WTC11 (cell line): ENCODE results near the gene FKBP10. TPM values are rescaled to one million over a fixed set of nuclear protein-coding genes. Genes with fewer than 3 reads are reported as not detected.

ENCODE experiments used
- ATAC-seq: fragments of 200-7000 bp; cut with Tn5 transposase; 2 replicates; pipeline ENCODE4 v1.10.0; 2021; ENCODE audit warnings: mild to moderate bottlenecking, moderate library complexity
- CTCF ChIA-PET: fragments of 300-600 bp; sonication (Branson Sonifier 250); formaldehyde crosslinking; loops from one replicate; lab custom pipeline; 2021; ENCODE audit warnings: antibody characterized with exemption; lab: Charles Lee
- POLR2A ChIA-PET: fragments of 350-600 bp; sonication (Branson Sonifier 250); formaldehyde crosslinking; loops from one replicate; lab custom pipeline; 2021; ENCODE audit warnings: antibody characterized with exemption; lab: Charles Lee
- DNase-seq: peaks from one replicate; pipeline ENCODE4 v3.0.0; 2021; ENCODE audit warnings: low spot score
- H3K27ac Mint-ChIP-seq: 2 replicates; pipeline ENCODE4 v1.8.0; 2021; ENCODE audit warnings: mixed read lengths
- H3K27me3 Mint-ChIP-seq: 2 replicates; pipeline ENCODE4 v1.8.0; 2021; ENCODE audit warnings: low read depth, mild to moderate bottlenecking, moderate library complexity, mixed read lengths
- H3K36me3 Mint-ChIP-seq: 2 replicates; pipeline ENCODE4 v1.8.0; 2021; ENCODE audit warnings: mixed read lengths
- H3K4me1 Mint-ChIP-seq: 2 replicates; pipeline ENCODE4 v1.8.0; 2022; ENCODE audit warnings: mixed read lengths
- H3K4me3 Mint-ChIP-seq: 2 replicates; pipeline ENCODE4 v1.8.0; 2021; ENCODE audit warnings: mild to moderate bottlenecking, moderate library complexity, mixed read lengths
- H3K9me3 Mint-ChIP-seq: 2 replicates; pipeline ENCODE4 v1.8.0; 2021; ENCODE audit warnings: mixed read lengths
- ATF1 ChIP-seq: sonication (generic); formaldehyde crosslinking; IDR thresholded peaks from 2 replicates; pipeline ENCODE4 v1.8.1; 2023; ENCODE audit warnings: mild to moderate bottlenecking, moderate library complexity, missing genetic modification reagents
- CBFB ChIP-seq: sonication (generic); formaldehyde crosslinking; IDR thresholded peaks from 2 replicates; pipeline ENCODE4 v1.8.1; 2022; ENCODE audit warnings: mild to moderate bottlenecking, low read depth, missing genetic modification reagents
- FOXK1 ChIP-seq: sonication (generic); formaldehyde crosslinking; IDR thresholded peaks from 2 replicates; pipeline ENCODE4 v1.8.0; 2022; ENCODE audit warnings: mild to moderate bottlenecking, moderate library complexity, missing genetic modification reagents
- JUN ChIP-seq: sonication (generic); formaldehyde crosslinking; IDR thresholded peaks from 2 replicates; pipeline ENCODE4 v1.8.0; 2023; ENCODE audit warnings: mild to moderate bottlenecking, missing genetic modification reagents
- NFATC4 ChIP-seq: fragments of 250-450 bp; sonication (Bioruptor Pico); IDR thresholded peaks from 2 replicates; pipeline ENCODE4 v1.9.0; 2021; ENCODE audit warnings: mild to moderate bottlenecking
- NFYB ChIP-seq: sonication (generic); formaldehyde crosslinking; conservative IDR thresholded peaks from 2 replicates; pipeline ENCODE4 v1.8.0; 2022; ENCODE audit warnings: low read depth, missing genetic modification reagents
- SMAD4 ChIP-seq: sonication (generic); formaldehyde crosslinking; IDR thresholded peaks from 2 replicates; pipeline ENCODE4 v1.8.0; 2022; ENCODE audit warnings: mild to moderate bottlenecking, missing genetic modification reagents
- TP53 ChIP-seq: sonication (generic); formaldehyde crosslinking; IDR thresholded peaks from 2 replicates; pipeline ENCODE4 v1.8.1; 2023; ENCODE audit warnings: mild to moderate bottlenecking, missing genetic modification reagents
- ZNF232 ChIP-seq: sonication (generic); formaldehyde crosslinking; IDR thresholded peaks from 2 replicates; pipeline ENCODE4 v1.8.0; 2022; ENCODE audit warnings: mild to moderate bottlenecking, missing genetic modification reagents
- ZNF317 ChIP-seq: sonication (generic); formaldehyde crosslinking; IDR thresholded peaks from 2 replicates; pipeline ENCODE4 v1.8.1; 2023; ENCODE audit warnings: low read depth, mild to moderate bottlenecking, moderate library complexity, missing genetic modification reagents, borderline replicate concordance
- ZNF396 ChIP-seq: fragments of 250-450 bp; sonication (Bioruptor Pico); IDR thresholded peaks from 2 replicates; pipeline ENCODE4 v1.8.0; 2021; ENCODE audit warnings: mild to moderate bottlenecking, moderate library complexity, borderline replicate concordance
- ZNF416 ChIP-seq: fragments of 250-450 bp; sonication (Bioruptor Pico); IDR thresholded peaks from 2 replicates; pipeline ENCODE4 v1.9.0; 2021; ENCODE audit warnings: mild to moderate bottlenecking, inconsistent platforms
- total RNA-seq: library from RNA; stranded (reverse); gene quantifications from 3 replicates; pipeline ENCODE4 v1.2.3, GENCODE V29; 2021
- TF ChIP-seq, protein P1 (sequence below): fragments of 250-450 bp; sonication (Bioruptor Pico); IDR thresholded peaks from 2 replicates; pipeline ENCODE4 v1.9.0; 2021; ENCODE audit warnings: mild to moderate bottlenecking
- TF ChIP-seq, protein P2 (sequence below): sonication (generic); formaldehyde crosslinking; IDR thresholded peaks from 2 replicates; pipeline ENCODE4 v1.8.0; 2023; ENCODE audit warnings: missing genetic modification reagents, mild to moderate bottlenecking, borderline replicate concordance
- TF ChIP-seq, protein P3 (sequence below): fragments of 250-450 bp; sonication (Bioruptor Pico); conservative IDR thresholded peaks from 2 replicates; pipeline ENCODE4 v1.9.0; 2021; ENCODE audit warnings: mild to moderate bottlenecking
- TF ChIP-seq, protein P4 (sequence below): fragments of 250-450 bp; sonication (Bioruptor Pico); IDR thresholded peaks from 2 replicates; pipeline ENCODE4 v1.8.0; 2021; ENCODE audit warnings: mild to moderate bottlenecking
- TF ChIP-seq, protein P5 (sequence below): fragments of 250-450 bp; sonication (Bioruptor Pico); IDR thresholded peaks from 2 replicates; pipeline ENCODE4 v1.9.0; 2021; ENCODE audit warnings: mild to moderate bottlenecking

Gene FKBP10
- total RNA-seq, 1 experiment from 2014 or later = 243 TPM

DNA sequence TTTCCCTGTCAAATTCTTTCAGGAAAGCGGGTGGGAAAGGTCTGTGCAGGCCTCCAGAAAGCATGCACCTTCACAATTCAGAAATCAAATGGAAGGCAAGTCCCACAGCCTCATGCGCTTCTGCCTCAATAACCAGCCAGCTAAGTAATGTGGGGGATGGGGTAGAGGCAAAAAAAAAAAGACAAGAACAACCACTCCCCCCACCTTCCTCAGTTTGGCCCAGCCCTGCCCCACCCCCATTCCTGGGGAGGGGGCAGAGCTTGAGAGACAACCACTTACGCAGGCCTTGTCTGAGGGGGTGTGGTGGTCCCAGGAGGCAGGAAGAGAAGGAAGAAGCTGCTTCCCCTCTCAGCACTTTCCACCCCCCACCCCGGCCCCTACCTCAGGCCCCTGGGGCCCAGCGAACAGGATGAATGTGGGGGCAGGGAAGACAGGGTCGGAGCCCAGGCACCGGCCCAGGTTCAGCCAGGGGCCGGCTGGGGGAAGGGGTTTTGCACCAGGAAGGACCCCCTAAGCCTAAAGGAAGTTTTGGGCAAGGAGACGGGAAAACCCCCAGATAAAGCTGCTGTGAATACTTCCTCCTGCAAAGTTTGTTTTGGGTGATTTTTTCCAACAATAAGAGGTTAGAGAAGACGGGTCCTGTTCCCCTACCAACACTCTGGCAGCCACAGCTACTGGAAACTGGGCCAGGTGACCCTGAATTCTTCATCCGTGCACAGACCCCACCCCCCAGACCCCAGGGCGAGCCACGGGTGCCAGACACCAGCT lies 27.5 kb upstream of the FKBP10 start (continued):
- TF ChIP-seq, protein P1, sequence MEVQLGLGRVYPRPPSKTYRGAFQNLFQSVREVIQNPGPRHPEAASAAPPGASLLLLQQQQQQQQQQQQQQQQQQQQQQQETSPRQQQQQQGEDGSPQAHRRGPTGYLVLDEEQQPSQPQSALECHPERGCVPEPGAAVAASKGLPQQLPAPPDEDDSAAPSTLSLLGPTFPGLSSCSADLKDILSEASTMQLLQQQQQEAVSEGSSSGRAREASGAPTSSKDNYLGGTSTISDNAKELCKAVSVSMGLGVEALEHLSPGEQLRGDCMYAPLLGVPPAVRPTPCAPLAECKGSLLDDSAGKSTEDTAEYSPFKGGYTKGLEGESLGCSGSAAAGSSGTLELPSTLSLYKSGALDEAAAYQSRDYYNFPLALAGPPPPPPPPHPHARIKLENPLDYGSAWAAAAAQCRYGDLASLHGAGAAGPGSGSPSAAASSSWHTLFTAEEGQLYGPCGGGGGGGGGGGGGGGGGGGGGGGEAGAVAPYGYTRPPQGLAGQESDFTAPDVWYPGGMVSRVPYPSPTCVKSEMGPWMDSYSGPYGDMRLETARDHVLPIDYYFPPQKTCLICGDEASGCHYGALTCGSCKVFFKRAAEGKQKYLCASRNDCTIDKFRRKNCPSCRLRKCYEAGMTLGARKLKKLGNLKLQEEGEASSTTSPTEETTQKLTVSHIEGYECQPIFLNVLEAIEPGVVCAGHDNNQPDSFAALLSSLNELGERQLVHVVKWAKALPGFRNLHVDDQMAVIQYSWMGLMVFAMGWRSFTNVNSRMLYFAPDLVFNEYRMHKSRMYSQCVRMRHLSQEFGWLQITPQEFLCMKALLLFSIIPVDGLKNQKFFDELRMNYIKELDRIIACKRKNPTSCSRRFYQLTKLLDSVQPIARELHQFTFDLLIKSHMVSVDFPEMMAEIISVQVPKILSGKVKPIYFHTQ = no peak
- TF ChIP-seq, protein P2, sequence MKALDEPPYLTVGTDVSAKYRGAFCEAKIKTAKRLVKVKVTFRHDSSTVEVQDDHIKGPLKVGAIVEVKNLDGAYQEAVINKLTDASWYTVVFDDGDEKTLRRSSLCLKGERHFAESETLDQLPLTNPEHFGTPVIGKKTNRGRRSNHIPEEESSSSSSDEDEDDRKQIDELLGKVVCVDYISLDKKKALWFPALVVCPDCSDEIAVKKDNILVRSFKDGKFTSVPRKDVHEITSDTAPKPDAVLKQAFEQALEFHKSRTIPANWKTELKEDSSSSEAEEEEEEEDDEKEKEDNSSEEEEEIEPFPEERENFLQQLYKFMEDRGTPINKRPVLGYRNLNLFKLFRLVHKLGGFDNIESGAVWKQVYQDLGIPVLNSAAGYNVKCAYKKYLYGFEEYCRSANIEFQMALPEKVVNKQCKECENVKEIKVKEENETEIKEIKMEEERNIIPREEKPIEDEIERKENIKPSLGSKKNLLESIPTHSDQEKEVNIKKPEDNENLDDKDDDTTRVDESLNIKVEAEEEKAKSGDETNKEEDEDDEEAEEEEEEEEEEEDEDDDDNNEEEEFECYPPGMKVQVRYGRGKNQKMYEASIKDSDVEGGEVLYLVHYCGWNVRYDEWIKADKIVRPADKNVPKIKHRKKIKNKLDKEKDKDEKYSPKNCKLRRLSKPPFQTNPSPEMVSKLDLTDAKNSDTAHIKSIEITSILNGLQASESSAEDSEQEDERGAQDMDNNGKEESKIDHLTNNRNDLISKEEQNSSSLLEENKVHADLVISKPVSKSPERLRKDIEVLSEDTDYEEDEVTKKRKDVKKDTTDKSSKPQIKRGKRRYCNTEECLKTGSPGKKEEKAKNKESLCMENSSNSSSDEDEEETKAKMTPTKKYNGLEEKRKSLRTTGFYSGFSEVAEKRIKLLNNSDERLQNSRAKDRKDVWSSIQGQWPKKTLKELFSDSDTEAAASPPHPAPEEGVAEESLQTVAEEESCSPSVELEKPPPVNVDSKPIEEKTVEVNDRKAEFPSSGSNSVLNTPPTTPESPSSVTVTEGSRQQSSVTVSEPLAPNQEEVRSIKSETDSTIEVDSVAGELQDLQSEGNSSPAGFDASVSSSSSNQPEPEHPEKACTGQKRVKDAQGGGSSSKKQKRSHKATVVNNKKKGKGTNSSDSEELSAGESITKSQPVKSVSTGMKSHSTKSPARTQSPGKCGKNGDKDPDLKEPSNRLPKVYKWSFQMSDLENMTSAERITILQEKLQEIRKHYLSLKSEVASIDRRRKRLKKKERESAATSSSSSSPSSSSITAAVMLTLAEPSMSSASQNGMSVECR = peak; percentile 60; the same call in 1 of the 2 replicates
- TF ChIP-seq TP53 (0 out of 2 replicates have a peak, but pooled peaks have one; percentile 31), CBFB (CRISPR knock-in tag) (peak; percentile 92; the same call in 1 of the 2 replicates), FOXK1 (CRISPR knock-in tag) (peak; percentile 70; the same call in 1 of the 2 replicates), ZNF232 (CRISPR knock-in tag) (no peak)

DNA sequence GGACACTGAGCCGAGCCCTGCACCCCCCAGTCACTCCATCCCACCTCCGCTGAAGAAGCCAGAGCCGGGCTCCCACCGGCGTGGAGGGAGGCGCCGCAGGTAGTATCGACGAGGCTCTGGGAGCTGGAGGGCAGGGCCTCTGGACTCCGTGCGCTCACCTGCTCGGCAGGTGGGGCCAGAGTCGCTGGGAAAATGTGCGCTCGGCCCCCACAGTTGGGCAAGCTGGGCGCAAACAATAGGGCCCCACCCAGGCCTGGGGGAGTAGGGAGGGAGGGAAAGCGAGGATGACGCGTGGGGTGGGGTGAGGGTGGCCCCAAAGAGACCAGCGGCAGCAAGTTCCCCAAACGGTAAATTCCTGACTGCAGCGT lies 27.0 kb upstream of the FKBP10 start:
- no peaks in the 10 kb centered on the region for H3K9me3 Mint-ChIP-seq
- CTCF ChIA-PET = interaction anchor here (0.7 to 7.2 kb wide), 40 partner anchors 10 to 370 kb away, joined by 3 to 252 read pairs (median 7); partner anchors contain the start of genes ACLY, CNP, DNAJC7 and EIF1
- H3K4me3 Mint-ChIP-seq = peak overlapping the region; percentile 88
- no peaks in the 10 kb centered on the region; the same call in 1 of the 2 replicates for H3K36me3 Mint-ChIP-seq
- H3K4me1 Mint-ChIP-seq = peaks cover 44% of the 10 kb centered on the region
- H3K27me3 Mint-ChIP-seq = no peaks in the 10 kb centered on the region
- ATAC-seq = no peak
- no peak for TF ChIP-seq NFATC4
- TF ChIP-seq JUN (CRISPR knock-in tag) = 0 out of 2 replicates have a peak, but pooled peaks have one; percentile 18
- TF ChIP-seq, protein P3, sequence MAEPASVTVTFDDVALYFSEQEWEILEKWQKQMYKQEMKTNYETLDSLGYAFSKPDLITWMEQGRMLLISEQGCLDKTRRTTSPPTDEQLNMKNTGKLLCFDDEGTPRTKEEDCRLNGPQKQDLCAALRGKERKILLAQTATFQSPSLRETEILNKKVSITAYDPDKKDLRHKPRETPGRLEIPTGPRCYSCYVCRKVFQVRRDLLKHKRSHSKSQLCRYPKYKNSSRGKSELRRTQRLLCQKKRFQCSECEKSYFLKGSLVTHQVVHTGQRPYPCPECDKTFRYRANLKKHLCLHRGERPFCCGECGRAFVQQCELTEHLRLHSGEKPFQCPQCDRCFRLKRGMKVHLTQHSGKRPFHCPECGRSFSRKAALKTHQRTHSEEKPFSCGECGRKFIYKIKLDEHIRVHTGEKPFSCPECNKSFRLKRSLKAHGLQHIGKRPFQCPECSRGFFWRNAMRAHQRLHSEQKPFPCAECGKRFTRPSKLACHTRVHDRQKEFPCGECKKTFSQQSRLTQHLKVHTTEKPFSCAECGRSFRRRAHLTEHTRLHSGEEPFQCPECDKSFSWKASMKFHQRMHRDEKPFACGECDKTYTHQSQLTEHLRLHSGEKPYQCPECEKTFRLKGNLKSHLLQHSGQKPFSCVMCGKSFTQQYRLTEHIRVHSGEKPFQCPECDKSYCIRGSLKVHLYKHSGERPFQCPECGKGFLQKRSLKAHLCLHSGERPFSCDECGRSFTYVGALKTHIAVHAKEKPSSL (CRISPR knock-in tag) = no peak
- POLR2A ChIA-PET = interaction anchor here (0.5 to 4.1 kb wide), 21 partner anchors 9 to 638 kb away, joined by 3 to 142 read pairs (median 7); partner anchors contain the start of genes CAVIN1, DNAJC7, EIF1 and FKBP10
- DNase-seq = peak; percentile 63
- peak overlapping the region; percentile 90 for H3K27ac Mint-ChIP-seq

DNA sequence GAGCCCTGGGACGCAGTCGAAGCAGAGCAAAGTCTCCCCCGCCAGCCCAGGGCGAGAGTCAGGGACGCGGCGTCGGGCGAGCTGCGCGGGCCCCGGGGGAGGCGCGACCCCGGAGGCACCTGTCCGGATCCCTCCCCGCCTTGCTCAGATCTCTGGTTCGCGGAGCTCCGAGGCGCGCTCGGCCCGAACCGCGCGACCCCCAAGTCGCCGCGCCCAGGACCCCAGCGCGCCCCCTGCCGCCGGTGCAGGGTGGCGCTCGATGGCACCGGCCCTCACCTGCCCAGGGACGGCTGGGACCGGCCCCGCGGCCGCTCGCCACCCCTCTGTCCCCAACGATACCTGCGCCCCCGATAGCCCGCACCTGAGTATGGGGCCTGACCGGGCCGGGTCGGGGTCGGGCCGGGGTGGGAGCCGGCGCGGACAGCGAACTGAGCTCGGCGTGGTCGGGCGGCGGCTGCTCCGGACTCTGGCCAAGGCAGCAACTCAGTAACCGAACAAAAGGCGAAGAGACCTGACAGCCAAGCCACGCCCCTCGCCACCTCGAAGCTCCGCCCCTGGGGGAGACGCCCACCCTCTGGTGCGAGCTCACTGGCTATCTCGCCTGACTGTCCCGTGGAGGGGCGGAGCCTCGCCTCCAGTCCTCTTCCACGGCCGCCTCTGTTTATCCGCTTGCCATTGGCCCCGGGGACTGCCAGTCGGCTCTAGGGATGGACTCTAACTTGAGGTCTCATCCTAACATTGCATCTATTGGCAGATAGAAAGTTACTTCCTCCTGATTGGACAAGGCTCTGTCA lies 26.4 kb upstream of the FKBP10 start, which contains the start of gene JUP:
Gene JUP, minus strand, starts transcription at position 485 of the 794 bp plus-strand sequence. CDS start 14,857 bp downstream, outside the sequence.
- peaks cover 42% of the 10 kb centered on the region for H3K4me1 Mint-ChIP-seq
- H3K27ac Mint-ChIP-seq = peak within 1 kb of the TSS; percentile 92
- DNase-seq (peak; percentile 100), ATAC-seq (peak; percentile 93)
- H3K9me3 Mint-ChIP-seq = no peaks in the 10 kb centered on the region
- H3K36me3 Mint-ChIP-seq = no peaks in the 10 kb centered on the region; the same call in 1 of the 2 replicates
- POLR2A ChIA-PET = interaction anchor here (0.6 to 4.1 kb wide), 24 partner anchors 9 to 637 kb away, joined by 3 to 142 read pairs (median 7); partner anchors contain the start of genes CAVIN1, DNAJC7, EIF1 and FKBP10
- no peaks in the 10 kb centered on the region; the same call in 1 of the 2 replicates for H3K27me3 Mint-ChIP-seq
- CTCF ChIA-PET = interaction anchor here (0.6 to 7.2 kb wide), 55 partner anchors 11 to 748 kb away, joined by 3 to 252 read pairs (median 6); partner anchors contain the start of genes ACLY, CNP, EIF1 and FKBP10
- peak within 1 kb of the TSS; percentile 88 for H3K4me3 Mint-ChIP-seq
- TF ChIP-seq, protein P4, sequence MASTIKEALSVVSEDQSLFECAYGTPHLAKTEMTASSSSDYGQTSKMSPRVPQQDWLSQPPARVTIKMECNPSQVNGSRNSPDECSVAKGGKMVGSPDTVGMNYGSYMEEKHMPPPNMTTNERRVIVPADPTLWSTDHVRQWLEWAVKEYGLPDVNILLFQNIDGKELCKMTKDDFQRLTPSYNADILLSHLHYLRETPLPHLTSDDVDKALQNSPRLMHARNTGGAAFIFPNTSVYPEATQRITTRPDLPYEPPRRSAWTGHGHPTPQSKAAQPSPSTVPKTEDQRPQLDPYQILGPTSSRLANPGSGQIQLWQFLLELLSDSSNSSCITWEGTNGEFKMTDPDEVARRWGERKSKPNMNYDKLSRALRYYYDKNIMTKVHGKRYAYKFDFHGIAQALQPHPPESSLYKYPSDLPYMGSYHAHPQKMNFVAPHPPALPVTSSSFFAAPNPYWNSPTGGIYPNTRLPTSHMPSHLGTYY (CRISPR knock-in tag) = peak; percentile 82
- TF ChIP-seq SMAD4 (CRISPR knock-in tag) = no peak
- peak; percentile 92 for TF ChIP-seq NFYB
- no peak for TF ChIP-seq ATF1
- TF ChIP-seq ZNF317 = no peak
- TF ChIP-seq ZNF416 (CRISPR knock-in tag) = peak; percentile 92
- TF ChIP-seq, protein P5, sequence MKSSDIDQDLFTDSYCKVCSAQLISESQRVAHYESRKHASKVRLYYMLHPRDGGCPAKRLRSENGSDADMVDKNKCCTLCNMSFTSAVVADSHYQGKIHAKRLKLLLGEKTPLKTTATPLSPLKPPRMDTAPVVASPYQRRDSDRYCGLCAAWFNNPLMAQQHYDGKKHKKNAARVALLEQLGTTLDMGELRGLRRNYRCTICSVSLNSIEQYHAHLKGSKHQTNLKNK (CRISPR knock-in tag) = no peak
- TF ChIP-seq ZNF396 (CRISPR knock-in tag) = peak; percentile 78; the same call in 1 of the 2 replicates
